Endothelial cell of umbilical vein (primary cell): ENCODE results near the gene STK39. TPM values are rescaled to one million over a fixed set of nuclear protein-coding genes. Genes with fewer than 3 reads are reported as not detected.

Source experiments
- BruUV-seq: library from RNA; stranded (reverse); fragments of 400-500 nt; replicated peaks from 2 replicates; lab custom pipeline; 2021; lab: Mats Ljungman, UMichigan
- CTCF ChIA-PET: fragments of 300-600, 350-600 bp; sonication (Branson Sonifier 250); formaldehyde crosslinking; loops from one replicate; lab custom pipeline; 2021; ENCODE audit warnings: antibody characterized with exemption, inconsistent platforms; lab: Charles Lee
- POLR2A ChIA-PET: fragments of 300-600, 350-600 bp; sonication (Branson Sonifier 250); formaldehyde crosslinking; loops from one replicate; lab custom pipeline; 2021; ENCODE audit warnings: antibody characterized with exemption, inconsistent platforms; lab: Charles Lee
- DNase-seq: peaks from one replicate; pipeline ENCODE4 v3.0.0-alpha.2; 2011; ENCODE audit warnings: low read depth, low spot score
- FAIRE-seq: peaks from 2 replicates; lab custom pipeline; 2011; peaks lifted over from hg19 to GRCh38; lab: Jason Lieb, UNC
- H2AFZ ChIP-seq: 2 replicates; pipeline ENCODE4 v1.6.0; 2012; ENCODE audit warnings: low read depth, low read length, control low read depth, inconsistent platforms
- H3K27ac ChIP-seq: 2 replicates; pipeline ENCODE4 v1.5.1; 2011; ENCODE audit warnings: low read depth, mild to moderate bottlenecking, control low read depth, low read length, moderate library complexity; ENCODE audit not compliant: insufficient read depth
- H3K27me3 ChIP-seq, 2 experiments: 2 replicates each; pipeline versions ENCODE4 v1.6.0 to v1.6.1; 2011; ENCODE audit warnings: low read length in 2 of 2, mixed read lengths in 1 of 2; ENCODE audit not compliant: control insufficient read depth in 2 of 2, insufficient read depth in 2 of 2
- H3K36me3 ChIP-seq, 2 experiments: 2 replicates in 1 of 2; 3 replicates in 1 of 2; pipeline ENCODE4 v1.5.1; 2011; ENCODE audit warnings: low read length in 2 of 2, mild to moderate bottlenecking in 1 of 2, moderate library complexity in 1 of 2; ENCODE audit not compliant: control insufficient read depth in 2 of 2, insufficient read depth in 2 of 2; ENCODE audit errors: extremely low read depth in 1 of 2
- H3K4me1 ChIP-seq: 3 replicates; pipeline ENCODE4 v1.5.1; 2011; ENCODE audit warnings: mild to moderate bottlenecking, low read length; ENCODE audit not compliant: control insufficient read depth, insufficient read depth; ENCODE audit errors: extremely low read depth
- H3K4me2 ChIP-seq: 2 replicates; pipeline ENCODE4 v1.6.1; 2011; ENCODE audit warnings: low read length, control low read depth, mixed read lengths; ENCODE audit not compliant: insufficient read depth
- H3K4me3 ChIP-seq, 3 experiments: fragments of 200-600 bp in 1 of 3; sonication (generic), shearing (Covaris generic) in 1 of 3; replicated peaks in 1 of 3; 2 replicates each; pipeline ENCODE4 v1.5.1; 2011 to 2016; ENCODE audit warnings: control low read depth in 3 of 3, low read length in 3 of 3, mild to moderate bottlenecking in 2 of 3, inconsistent platforms in 1 of 3, low read depth in 1 of 3, moderate library complexity in 1 of 3; ENCODE audit not compliant: insufficient read depth in 1 of 3
- H3K79me2 ChIP-seq: 2 replicates; pipeline ENCODE4 v1.6.0; 2012; ENCODE audit warnings: low read length, inconsistent platforms; ENCODE audit not compliant: control insufficient read depth, insufficient read depth
- H3K9ac ChIP-seq: replicated peaks from 2 replicates; pipeline ENCODE3; 2011; ENCODE audit warnings: low read length, control low read depth; ENCODE audit not compliant: insufficient read depth; ENCODE audit errors: extremely low read depth
- H3K9me1 ChIP-seq: replicated peaks from 3 replicates; pipeline ENCODE4 v1.6.0; 2011; ENCODE audit warnings: mild to moderate bottlenecking, low read length; ENCODE audit not compliant: control insufficient read depth, insufficient read depth; ENCODE audit errors: extremely low read depth
- H3K9me3 ChIP-seq: replicated peaks from 2 replicates; pipeline ENCODE4 v1.5.1; 2012; ENCODE audit warnings: low read length, inconsistent platforms; ENCODE audit not compliant: control insufficient read depth, insufficient read depth
- H4K20me1 ChIP-seq: replicated peaks from 2 replicates; pipeline ENCODE3; 2011; ENCODE audit warnings: mild to moderate bottlenecking, low read length; ENCODE audit not compliant: control insufficient read depth, insufficient read depth; ENCODE audit errors: extremely low read depth
- CTCF ChIP-seq, 2 donors: IDR thresholded peaks; 1 replicate in 1 of 2; 2 replicates in 1 of 2; pipeline ENCODE4 v1.5.1; 2011; ENCODE audit warnings: low read length in 2 of 2, mild to moderate bottlenecking in 2 of 2, moderate library complexity in 2 of 2, control low read depth in 1 of 2, inconsistent platforms in 1 of 2, low read depth in 1 of 2; ENCODE audit not compliant: insufficient read depth in 1 of 2; ENCODE audit errors: extremely low read depth in 1 of 2
- EZH2 ChIP-seq: IDR thresholded peaks from 2 replicates; pipeline ENCODE4 v1.6.1; 2012; ENCODE audit warnings: borderline replicate concordance, low read depth, mild to moderate bottlenecking, moderate library complexity, low read length, inconsistent platforms; ENCODE audit not compliant: severe bottlenecking
- FOS ChIP-seq: IDR thresholded peaks from 2 replicates; pipeline ENCODE4 v1.6.1; 2011; ENCODE audit warnings: mild to moderate bottlenecking, low read length, moderate library complexity, borderline replicate concordance; ENCODE audit not compliant: insufficient read depth
- GATA2 ChIP-seq: IDR thresholded peaks from 2 replicates; pipeline ENCODE4 v1.7.0; 2011; ENCODE audit warnings: low read depth, mild to moderate bottlenecking, moderate library complexity, mixed read lengths, low read length; ENCODE audit not compliant: insufficient read length, insufficient read depth
- JUN ChIP-seq: IDR thresholded peaks from 2 replicates; pipeline ENCODE4 v1.6.1; 2011; ENCODE audit warnings: borderline replicate concordance, low read depth; ENCODE audit not compliant: insufficient read length, insufficient read depth
- MAX ChIP-seq: IDR thresholded peaks from 2 replicates; pipeline ENCODE4 v1.6.1; 2011; ENCODE audit not compliant: insufficient read depth, insufficient read length
- MYC ChIP-seq: IDR thresholded peaks from one replicate; pipeline ENCODE4 v1.6.1; 2011; ENCODE audit warnings: mild to moderate bottlenecking, low read depth, low read length
- POLR2A ChIP-seq: IDR thresholded peaks from 2 replicates; pipeline ENCODE4 v1.6.1; 2012; ENCODE audit warnings: low read depth, mild to moderate bottlenecking, control low read depth, low read length
- dilution Hi-C: fragments of 300-500 bp; cut with MboI; formaldehyde crosslinking; loops from one replicate; pipeline ENCODE4 v1.15.0; 2019; ENCODE audit warnings: low sequenced_read_pairs; ENCODE audit not compliant: extremely low pct_ligation_motif_present
- intact Hi-C: fragments of 100-400 bp; cut with micrococcal nuclease; formaldehyde crosslinking; loops from one replicate; pipeline ENCODE4 v1.10.0; 2022
- polyA plus RNA-seq, 4 experiments: library from polyadenylated mRNA; depleted of rRNA in 3 of 4; stranded (reverse) in 3 of 4; unstranded in 1 of 4; fragments of >200 nt; gene quantifications; 2 replicates each; pipeline versions ENCODE4 v1.2.1 to v1.2.3, GENCODE V29; 2011 to 2012; ENCODE audit warnings: missing spikeins in 1 of 4
- total RNA-seq: library from RNA; stranded (reverse); gene quantifications from 2 replicates; pipeline ENCODE4 v1.2.3, GENCODE V29; 2021

The STK39 gene
- total and polyA plus RNA-seq, 2 donors (not counting 3 experiments of a cell fraction or from before 2014, with no cell fraction given) = 4.6 to 13.1 TPM

GRCh38 chr2:168286535-168286934, 39.1 kb upstream of the STK39 start:
- H3K27ac ChIP-seq = no peak overlapping the region
- no peaks in the 10 kb centered on the region for H4K20me1 ChIP-seq
- H3K4me3 ChIP-seq = no peak overlapping the region
- no peak overlapping the region for H3K9ac ChIP-seq
- no TSS peak for BruUV-seq
- H3K4me1 ChIP-seq = no peaks in the 10 kb centered on the region
- DNase-seq (no peak), FAIRE-seq (no peak)
- H3K4me2 ChIP-seq = no peak overlapping the region
- no peaks in the 10 kb centered on the region for H3K36me3 ChIP-seq
- dilution Hi-C loops = no loop called here
- CTCF ChIA-PET = no interaction called here
- H2AFZ ChIP-seq = no peak overlapping the region
- POLR2A ChIA-PET = no interaction called here
- no peaks in the 10 kb centered on the region for H3K79me2 ChIP-seq
- H3K9me1 ChIP-seq = no peaks in the 10 kb centered on the region
- H3K27me3 ChIP-seq = peaks cover 2 to 7% of the 10 kb centered on the region in 2 experiments
- no peaks in the 10 kb centered on the region for H3K9me3 ChIP-seq
- intact Hi-C loops = no loop called here
- TF ChIP-seq GATA2 (no peak), JUN (no peak), POLR2A (no peak), MAX (no peak), EZH2 (no peak), FOS (no peak), CTCF (IDR thresholded peaks at IDR 0.05; ENCODE audit: extremely low read depth in 1 of 2, insufficient read depth in 1 of 2, low read depth in 1 of 2, low read length in 2 of 2) (no peak), MYC (no peak)
